Endothelial cell of umbilical vein (primary cell): Measurements from ENCODE around the gene FRMD4A.

Experiments used
- CTCF ChIP-seq, 2 donors: IDR thresholded peaks; 1 replicate in 1 of 2; 2 replicates in 1 of 2; pipeline ENCODE4 v1.5.1; 2011; ENCODE audit warnings: low read length in 2 of 2, mild to moderate bottlenecking in 2 of 2, moderate library complexity in 2 of 2, control low read depth in 1 of 2, inconsistent platforms in 1 of 2, low read depth in 1 of 2; ENCODE audit not compliant: insufficient read depth in 1 of 2; ENCODE audit errors: extremely low read depth in 1 of 2
- EZH2 ChIP-seq: IDR thresholded peaks from 2 replicates; pipeline ENCODE4 v1.6.1; 2012; ENCODE audit warnings: borderline replicate concordance, low read depth, mild to moderate bottlenecking, moderate library complexity, low read length, inconsistent platforms; ENCODE audit not compliant: severe bottlenecking
- FOS ChIP-seq: IDR thresholded peaks from 2 replicates; pipeline ENCODE4 v1.6.1; 2011; ENCODE audit warnings: mild to moderate bottlenecking, low read length, moderate library complexity, borderline replicate concordance; ENCODE audit not compliant: insufficient read depth
- GATA2 ChIP-seq: IDR thresholded peaks from 2 replicates; pipeline ENCODE4 v1.7.0; 2011; ENCODE audit warnings: low read depth, mild to moderate bottlenecking, moderate library complexity, mixed read lengths, low read length; ENCODE audit not compliant: insufficient read length, insufficient read depth
- JUN ChIP-seq: IDR thresholded peaks from 2 replicates; pipeline ENCODE4 v1.6.1; 2011; ENCODE audit warnings: borderline replicate concordance, low read depth; ENCODE audit not compliant: insufficient read length, insufficient read depth
- MYC ChIP-seq: IDR thresholded peaks from one replicate; pipeline ENCODE4 v1.6.1; 2011; ENCODE audit warnings: mild to moderate bottlenecking, low read depth, low read length
- POLR2A ChIP-seq: IDR thresholded peaks from 2 replicates; pipeline ENCODE4 v1.6.1; 2012; ENCODE audit warnings: low read depth, mild to moderate bottlenecking, control low read depth, low read length
- POLR2AphosphoS5 ChIP-seq: IDR thresholded peaks from 2 replicates; pipeline ENCODE4 v1.6.1; 2012; ENCODE audit warnings: low read depth, mild to moderate bottlenecking, control low read depth, low read length, moderate library complexity; ENCODE audit not compliant: insufficient read depth
- TF ChIP-seq, protein P1 (sequence below): IDR thresholded peaks from 2 replicates; pipeline ENCODE4 v1.6.1; 2011; ENCODE audit not compliant: insufficient read depth, insufficient read length

DNA sequence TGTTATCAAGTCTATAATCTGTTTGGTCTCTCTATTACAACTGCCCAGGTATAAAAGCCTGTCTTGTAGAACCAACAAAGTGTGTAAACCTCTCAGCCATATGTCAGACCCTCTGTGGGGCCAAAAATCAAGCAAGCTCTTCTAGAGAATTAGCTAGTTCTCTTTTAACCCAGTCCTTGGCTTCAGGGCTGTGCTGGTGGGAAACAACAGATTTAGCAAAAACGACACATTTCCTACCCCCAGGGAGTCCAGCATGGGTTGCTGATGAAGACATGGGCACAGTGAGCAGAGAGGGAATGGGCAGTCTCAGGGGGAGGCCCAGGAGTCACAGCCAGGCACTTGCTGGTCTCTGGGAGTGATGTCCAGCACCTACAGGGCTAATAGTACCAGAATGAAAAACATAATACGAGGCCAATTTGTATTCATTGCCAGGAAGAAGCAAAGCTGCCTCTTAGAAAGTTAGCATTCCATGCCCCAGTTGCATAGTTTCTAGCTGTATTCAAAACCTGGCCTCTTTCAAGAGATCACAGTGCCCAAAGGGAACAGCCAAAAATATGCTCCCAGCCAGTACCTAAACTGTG lies 80.1 kb downstream of the FRMD4A start:
- TF ChIP-seq GATA2 (no peak), CTCF (IDR thresholded peaks at IDR 0.05; ENCODE audit: extremely low read depth in 1 of 2, insufficient read depth in 1 of 2, low read depth in 1 of 2, low read length in 2 of 2) (no peak), JUN (no peak), POLR2A (no peak), POLR2AphosphoS5 (no peak), EZH2 (no peak), MYC (no peak), FOS (no peak)
- TF ChIP-seq, protein P1, sequence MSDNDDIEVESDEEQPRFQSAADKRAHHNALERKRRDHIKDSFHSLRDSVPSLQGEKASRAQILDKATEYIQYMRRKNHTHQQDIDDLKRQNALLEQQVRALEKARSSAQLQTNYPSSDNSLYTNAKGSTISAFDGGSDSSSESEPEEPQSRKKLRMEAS, result no peak
